Right ventricle myocardium superior (tissue), 1 donor: ENCODE data around the gene MRPL53. TPM values are rescaled to one million over a fixed set of nuclear protein-coding genes. Genes with fewer than 3 reads are reported as not detected.

Experiments
- total RNA-seq: library from RNA; stranded (reverse); fragmentation: NEBNext Ultra II Directional; extraction: Animal tissue kit (Norgen Biotek cat#: 25700); gene quantifications from one replicate; pipeline ENCODE4 v1.2.1, GENCODE V29; 2021
- donor health status: DM: no; HTN: yes; CAD: no; lungs with severe emphysema.

The MRPL53 gene
- total RNA-seq, 1 donor from 2014 or later = 159 TPM

Other genes starting within 250 kb of the MRPL53 start
- 1.3 TPM for gene SLC4A5, start 129.3 kb downstream of the MRPL53 start, total RNA-seq
- gene DCTN1, start 92.4 kb downstream of the MRPL53 start, total RNA-seq = 149 TPM
- 0.62 TPM for gene C2orf81, start 51.1 kb downstream of the MRPL53 start, total RNA-seq
- gene WDR54, start 51.0 kb downstream of the MRPL53 start, total RNA-seq = 2.2 TPM
- gene RTKN, start 30.7 kb downstream of the MRPL53 start, total RNA-seq = 17.8 TPM
- gene INO80B, start 17.6 kb downstream of the MRPL53 start, total RNA-seq = 19.6 TPM
- 42.4 TPM for gene WBP1, start 14.2 kb downstream of the MRPL53 start, total RNA-seq
- 19.2 TPM for gene MOGS, start 7.3 kb downstream of the MRPL53 start, total RNA-seq
- 7.2 TPM for gene CCDC142, start 10.3 kb upstream of the MRPL53 start, total RNA-seq
- 8.4 TPM for gene TTC31, start 10.4 kb upstream of the MRPL53 start, total RNA-seq
- gene LBX2, start 26.9 kb upstream of the MRPL53 start, total RNA-seq = 0.16 TPM
- gene PCGF1, start 35.0 kb upstream of the MRPL53 start, total RNA-seq = 20.3 TPM
- gene TLX2, start 41.8 kb upstream of the MRPL53 start, total RNA-seq = not detected
- not detected for gene DQX1, start 53.6 kb upstream of the MRPL53 start, total RNA-seq
- 43.2 TPM for gene AUP1, start 57.0 kb upstream of the MRPL53 start, total RNA-seq
- 28.5 TPM for gene HTRA2, start 57.3 kb upstream of the MRPL53 start, total RNA-seq
- 3.6 TPM for gene LOXL3, start 81.3 kb upstream of the MRPL53 start, total RNA-seq
- gene DOK1, start 82.0 kb upstream of the MRPL53 start, total RNA-seq = 3.8 TPM
- not detected for gene M1AP, start 175.7 kb upstream of the MRPL53 start, total RNA-seq
- 3.5 TPM for gene SEMA4F, start 181.6 kb upstream of the MRPL53 start, total RNA-seq